Gastroesophageal sphincter (tissue), 4 donors: Measurements from ENCODE around the gene MAG. TPM values are rescaled to one million over a fixed set of nuclear protein-coding genes. Genes with fewer than 3 reads are reported as not detected.

Experiments used
- ATAC-seq: fragments of 150-250 bp; one replicate; pipeline ENCODE4 v1.9.1; 2016; ENCODE audit warnings: mild to moderate bottlenecking, moderate library complexity
- H3K27ac ChIP-seq, 4 donors: fragments of 200-600 bp; sonication (generic) in 3 of 4; 1 replicate in 3 of 4; 2 replicates in 1 of 4; pipeline ENCODE4 v1.5.1; 2016 to 2019
- H3K27me3 ChIP-seq: fragments of 200-600 bp; sonication (generic); one replicate; pipeline ENCODE4 v1.5.1; 2019
- H3K36me3 ChIP-seq, 2 donors: fragments of 200-600 bp; sonication (generic); one replicate each; pipeline ENCODE4 v1.5.1; 2019; ENCODE audit warnings: control low read depth in 1 of 2
- H3K4me1 ChIP-seq, 3 donors: fragments of 200-600 bp; sonication (generic); 1 replicate in 2 of 3; 2 replicates in 1 of 3; pipeline ENCODE4 v1.5.1; 2016 to 2019; ENCODE audit warnings: control low read depth in 2 of 3
- H3K4me3 ChIP-seq, 2 donors: fragments of 200-600 bp; sonication (generic); one replicate each; pipeline ENCODE4 v1.5.1; 2019; ENCODE audit warnings: mild to moderate bottlenecking in 1 of 2, moderate library complexity in 1 of 2
- H3K9me3 ChIP-seq, 3 donors: fragments of 200-600 bp; sonication (generic); one replicate each; pipeline ENCODE4 v1.5.1; 2017 to 2019; ENCODE audit warnings: control low read depth in 2 of 3
- CTCF ChIP-seq, 4 experiments: fragments of 200-600 bp in 2 of 4; fragments of 450-650 bp in 2 of 4; sonication (generic) in 1 of 4; IDR thresholded peaks; one replicate each; pipeline ENCODE4 v1.5.1; 2017 to 2019; ENCODE audit warnings: antibody characterized with exemption in 4 of 4, mild to moderate bottlenecking in 2 of 4, moderate library complexity in 2 of 4
- EP300 ChIP-seq: sonication (generic); formaldehyde crosslinking; IDR thresholded peaks from one replicate; pipeline ENCODE4 v1.6.1; 2017; ENCODE audit warnings: antibody characterized with exemption, mild to moderate bottlenecking
- POLR2A ChIP-seq, 2 donors: fragments of 450-650 bp; IDR thresholded peaks; one replicate each; pipeline ENCODE4 v1.6.1; 2017; ENCODE audit warnings: antibody characterized with exemption in 2 of 2, mild to moderate bottlenecking in 2 of 2, moderate library complexity in 1 of 2
- POLR2AphosphoS5 ChIP-seq: sonication (generic); formaldehyde crosslinking; IDR thresholded peaks from one replicate; pipeline ENCODE4 v1.6.1; 2017; ENCODE audit warnings: antibody characterized with exemption
- WGBS, 2 donors: methylation state at CpG; one replicate each; pipeline ENCODE4 v1.1.5; 2018; ENCODE audit warnings: low coverage in 1 of 2; 5-methylcytosine and 5-hydroxymethylcytosine counted together
- total RNA-seq, 4 donors: library from RNA; depleted of rRNA; stranded (reverse); fragments of >200 nt; gene quantifications; one replicate each; pipeline ENCODE4 v1.1.0, GENCODE V29; 2016

Gene MAG
- total RNA-seq, 4 donors from 2014 or later: 0.40 TPM; not detected in 3

GRCh38 chr19:35278578-35279284 is 13.2 kb upstream of the MAG start:
- peaks cover 18% of the 10 kb centered on the region for H3K27me3 ChIP-seq
- 77 to 100% methylated on average over 4 to 10 of the region's 45 CpGs for WGBS, 2 donors
- no peaks in the 10 kb centered on the region for H3K9me3 ChIP-seq
- H3K4me3 ChIP-seq: no peak overlapping the region
- TF ChIP-seq POLR2AphosphoS5 (no peak), CTCF (IDR thresholded peaks at IDR 0.05) (no peak), EP300 (no peak), POLR2A (IDR thresholded peaks at IDR 0.05) (no peak)
- no peak overlapping the region for H3K27ac ChIP-seq
- no peak for ATAC-seq
- peaks cover 0 to 12% (median 0%) of the 10 kb centered on the region in 3 donors for H3K4me1 ChIP-seq
- peaks cover 0 to 65% of the 10 kb centered on the region in 2 donors for H3K36me3 ChIP-seq

- Histone ChIP-seq H3K27ac (no peak overlapping the region), H3K27me3 (peaks cover 25% of the 10 kb centered on the region), H3K4me1 (peaks cover 0 to 12% (median 0%) of the 10 kb centered on the region in 3 donors), H3K36me3 (peaks cover 0 to 59% of the 10 kb centered on the region in 2 donors), H3K4me3 (no peak overlapping the region), H3K9me3 (no peaks in the 10 kb centered on the region)
- no peak for ATAC-seq
- 90 to 91% methylated on average over 4 to 6 of the region's 11 CpGs for WGBS, 2 donors
- TF ChIP-seq POLR2AphosphoS5: no peak
- TF ChIP-seq POLR2A (IDR thresholded peaks at IDR 0.05): no peak
- TF ChIP-seq EP300: no peak
- TF ChIP-seq CTCF (IDR thresholded peaks at IDR 0.05): no peak
These were observed 12.6 kb upstream of the MAG start for GRCh38 chr19:35279374-35279773.

GRCh38 chr19:35279985-35280821 is 11.8 kb upstream of the MAG start:
- no peaks in the 10 kb centered on the region for H3K9me3 ChIP-seq
- TF ChIP-seq POLR2AphosphoS5 (no peak), POLR2A (IDR thresholded peaks at IDR 0.05) (no peak), CTCF (IDR thresholded peaks at IDR 0.05) (no peak), EP300 (no peak)
- no peak for ATAC-seq
- H3K27me3 ChIP-seq: peaks cover 33% of the 10 kb centered on the region
- no peak overlapping the region for H3K4me3 ChIP-seq
- peaks cover 0 to 12% (median 0%) of the 10 kb centered on the region in 3 donors for H3K4me1 ChIP-seq
- H3K36me3 ChIP-seq: peaks cover 0 to 50% of the 10 kb centered on the region in 2 donors
- no peak overlapping the region for H3K27ac ChIP-seq
- 20 to 33% methylated on average over 1 of the region's 12 CpGs for WGBS, 2 donors

DNA sequence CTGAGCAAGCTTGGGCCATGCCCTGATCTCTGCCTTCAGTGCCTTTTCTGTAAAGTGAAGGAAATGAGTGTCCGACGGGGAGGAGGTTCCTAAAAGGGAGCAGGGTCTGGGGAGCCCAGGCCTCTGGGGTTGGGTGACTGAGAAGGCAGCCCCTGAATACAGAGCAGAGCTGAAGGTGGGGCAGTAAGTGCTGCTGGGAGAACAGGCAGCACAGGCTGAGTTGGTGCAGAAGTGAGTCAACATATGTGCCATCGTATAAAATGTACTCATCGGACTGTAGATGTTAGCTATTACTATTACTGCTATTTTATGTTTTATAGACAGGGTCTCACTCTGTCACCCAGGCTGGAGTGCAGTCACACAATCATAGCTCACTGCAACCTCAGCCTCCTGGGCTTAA is 10.7 kb upstream of the MAG start:
- H3K27me3 ChIP-seq: peaks cover 40% of the 10 kb centered on the region
- TF ChIP-seq POLR2AphosphoS5 (no peak), POLR2A (IDR thresholded peaks at IDR 0.05) (no peak), EP300 (no peak), CTCF (IDR thresholded peaks at IDR 0.05) (no peak)
- no peaks in the 10 kb centered on the region for H3K9me3 ChIP-seq
- no peak overlapping the region for H3K27ac ChIP-seq
- H3K4me3 ChIP-seq: no peak overlapping the region
- 57 to 70% methylated on average over 4 of the region's 4 CpGs for WGBS, 2 donors
- peaks cover 0 to 39% of the 10 kb centered on the region in 2 donors for H3K36me3 ChIP-seq
- peaks cover 0 to 12% (median 0%) of the 10 kb centered on the region in 3 donors for H3K4me1 ChIP-seq
- no peak for ATAC-seq
